GM12892 (cell line): ENCODE results near the gene TMEM120B.

Source experiments
- DNase-seq: peaks from one replicate; pipeline ENCODE4 v3.0.0; 2011; ENCODE audit not compliant: insufficient read length
- FAIRE-seq: peaks from 2 replicates; lab custom pipeline; 2011; peaks lifted over from hg19 to GRCh38; lab: Jason Lieb, UNC
- POLR2A ChIP-seq: IDR thresholded peaks from 2 replicates; pipeline ENCODE4 v1.6.1; 2011; ENCODE audit warnings: low read depth, low read length, control low read depth
- POLR2AphosphoS5 ChIP-seq: IDR thresholded peaks from 2 replicates; pipeline ENCODE4 v1.6.1; 2011; ENCODE audit warnings: low read depth, low read length, control low read depth
- TAF1 ChIP-seq: IDR thresholded peaks from 2 replicates; pipeline ENCODE4 v1.6.1; 2011; ENCODE audit warnings: low read depth, mild to moderate bottlenecking, control low read depth, low read length, borderline replicate concordance

Gene TMEM120B

GRCh38 chr12:121812921-121813896, 100.7 kb downstream of the TMEM120B start:
- FAIRE-seq, result no peak
- TF ChIP-seq POLR2A (no peak), TAF1 (no peak), POLR2AphosphoS5 (no peak)
- no peak for DNase-seq

GRCh38 chr12:121813951-121814350, 101.4 kb downstream of the TMEM120B start:
- FAIRE-seq (no peak), DNase-seq (no peak)
- TF ChIP-seq TAF1, result no peak
- TF ChIP-seq POLR2AphosphoS5, result no peak
- no peak for TF ChIP-seq POLR2A

GRCh38 chr12:121814429-121815119, 102.0 kb downstream of the TMEM120B start:
- TF ChIP-seq POLR2AphosphoS5, result no peak
- no peak for TF ChIP-seq TAF1
- TF ChIP-seq POLR2A, result no peak
- DNase-seq (no peak), FAIRE-seq (no peak)

- no peak for FAIRE-seq
- TF ChIP-seq POLR2A, result no peak
- TF ChIP-seq TAF1, result no peak
- TF ChIP-seq POLR2AphosphoS5, result no peak
These were observed 102.7 kb downstream of the TMEM120B start for GRCh38 chr12:121815263-121815662.

DNA sequence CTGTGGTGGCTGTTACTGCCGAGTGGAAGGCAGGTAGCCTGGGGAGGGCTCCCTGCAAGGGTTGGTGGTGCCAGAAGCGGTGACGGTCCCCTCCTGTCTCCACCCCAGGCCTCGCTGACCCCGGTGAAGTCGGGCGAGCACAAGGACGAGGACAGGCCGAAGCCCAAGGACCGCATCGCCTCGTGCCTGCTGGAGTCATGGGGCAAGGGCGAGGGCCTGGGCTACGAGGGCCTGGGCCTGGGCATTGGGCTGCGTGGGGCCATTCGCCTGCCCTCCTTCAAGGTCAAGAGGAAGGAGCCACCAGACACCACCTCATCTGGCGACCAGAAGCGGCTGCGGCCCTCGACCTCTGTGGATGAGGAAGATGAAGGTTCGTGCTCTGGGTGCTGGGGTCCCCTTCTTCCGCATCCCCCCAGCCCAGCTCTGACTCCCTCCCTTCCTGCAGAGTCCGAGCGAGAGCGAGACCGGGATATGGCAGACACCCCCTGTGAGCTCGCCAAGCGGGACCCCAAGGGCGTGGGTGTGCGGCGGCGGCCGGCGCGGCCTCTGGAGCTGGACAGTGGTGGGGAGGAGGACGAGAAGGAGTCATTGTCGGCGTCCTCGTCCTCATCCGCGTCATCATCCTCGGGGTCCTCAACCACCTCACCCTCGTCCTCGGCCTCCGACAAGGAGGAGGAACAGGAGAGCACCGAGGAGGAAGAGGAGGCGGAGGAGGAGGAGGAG, 104.5 kb downstream of the TMEM120B start:
- TF ChIP-seq POLR2AphosphoS5, result no peak
- no peak for TF ChIP-seq TAF1
- no peak for TF ChIP-seq POLR2A
- FAIRE-seq (no peak), DNase-seq (no peak)

More at GRCh38 chr12:121815263-121815662, 102.7 kb downstream of the TMEM120B start:
- DNase-seq, result no peak

DNA sequence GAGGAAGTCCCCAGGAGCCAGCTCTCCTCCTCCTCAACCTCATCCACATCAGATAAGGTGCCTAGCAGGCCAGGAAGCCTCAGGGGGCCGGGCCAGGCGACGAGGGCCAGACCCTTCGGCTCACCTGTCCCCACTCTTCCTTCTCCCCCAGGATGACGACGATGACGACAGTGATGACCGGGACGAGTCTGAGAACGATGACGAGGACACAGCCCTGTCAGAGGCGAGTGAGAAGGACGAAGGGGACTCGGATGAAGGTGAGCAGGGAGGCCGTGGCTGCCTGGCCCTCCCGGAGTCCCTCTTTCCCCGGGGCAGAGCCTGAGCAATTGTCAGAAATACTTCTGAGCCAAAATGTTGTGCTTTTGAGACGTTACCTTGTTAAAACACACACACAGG, 105.1 kb downstream of the TMEM120B start:
- no peak for FAIRE-seq
- no peak for TF ChIP-seq POLR2AphosphoS5
- no peak for TF ChIP-seq TAF1
- no peak for TF ChIP-seq POLR2A
- DNase-seq, result no peak

GRCh38 chr12:121819212-121819949, 106.8 kb downstream of the TMEM120B start:
- TF ChIP-seq POLR2A (no peak), TAF1 (no peak), POLR2AphosphoS5 (no peak)
- no peak for DNase-seq
- no peak for FAIRE-seq

DNA sequence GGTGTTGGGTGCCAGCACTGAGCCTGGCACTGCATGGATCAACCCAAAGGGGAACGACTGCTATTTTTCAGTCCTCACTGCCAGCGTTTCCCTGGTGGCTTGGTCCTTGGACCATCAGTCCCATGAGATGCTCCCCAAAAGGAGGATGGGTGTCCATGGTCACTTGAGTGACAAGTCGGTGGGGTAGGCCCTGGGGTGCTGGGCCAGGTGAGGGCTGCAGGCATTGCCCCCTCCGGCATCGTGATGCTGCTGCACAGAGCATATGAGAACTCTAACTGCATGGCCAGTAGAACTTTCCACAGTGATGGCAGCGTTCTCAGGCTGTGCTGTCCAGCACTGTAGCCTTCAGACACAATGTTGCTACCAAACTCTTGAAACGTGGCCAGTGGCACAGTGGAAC, 107.5 kb downstream of the TMEM120B start:
- FAIRE-seq (no peak), DNase-seq (no peak)
- TF ChIP-seq POLR2A (no peak), TAF1 (no peak), POLR2AphosphoS5 (no peak)

DNA sequence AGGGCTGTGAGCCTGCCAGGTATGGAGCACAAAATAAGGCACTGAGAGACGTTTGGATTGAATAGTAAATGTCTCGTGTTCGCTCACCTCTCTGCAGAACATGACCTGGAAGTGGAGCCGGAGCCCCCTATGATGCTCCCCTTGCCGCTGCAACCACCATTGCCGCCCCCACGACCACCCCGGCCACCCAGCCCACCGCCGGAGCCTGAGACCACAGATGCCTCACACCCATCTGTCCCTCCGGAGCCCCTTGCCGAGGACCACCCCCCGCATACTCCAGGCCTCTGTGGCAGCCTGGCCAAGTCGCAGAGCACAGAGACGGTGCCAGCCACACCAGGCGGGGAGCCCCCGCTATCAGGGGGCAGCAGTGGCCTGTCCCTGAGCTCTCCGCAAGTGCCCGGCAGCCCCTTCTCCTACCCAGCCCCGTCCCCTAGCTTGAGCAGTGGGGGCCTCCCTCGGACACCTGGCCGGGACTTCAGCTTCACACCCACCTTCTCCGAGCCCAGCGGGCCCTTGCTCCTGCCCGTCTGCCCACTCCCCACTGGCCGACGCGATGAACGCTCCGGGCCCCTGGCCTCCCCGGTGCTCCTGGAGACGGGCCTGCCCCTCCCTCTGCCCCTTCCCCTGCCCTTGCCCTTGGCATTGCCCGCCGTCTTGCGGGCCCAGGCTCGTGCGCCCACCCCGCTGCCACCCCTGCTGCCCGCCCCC, 110.0 kb downstream of the TMEM120B start:
- TF ChIP-seq TAF1 (no peak), POLR2AphosphoS5 (no peak), POLR2A (no peak)
- DNase-seq (no peak), FAIRE-seq (no peak)

DNA sequence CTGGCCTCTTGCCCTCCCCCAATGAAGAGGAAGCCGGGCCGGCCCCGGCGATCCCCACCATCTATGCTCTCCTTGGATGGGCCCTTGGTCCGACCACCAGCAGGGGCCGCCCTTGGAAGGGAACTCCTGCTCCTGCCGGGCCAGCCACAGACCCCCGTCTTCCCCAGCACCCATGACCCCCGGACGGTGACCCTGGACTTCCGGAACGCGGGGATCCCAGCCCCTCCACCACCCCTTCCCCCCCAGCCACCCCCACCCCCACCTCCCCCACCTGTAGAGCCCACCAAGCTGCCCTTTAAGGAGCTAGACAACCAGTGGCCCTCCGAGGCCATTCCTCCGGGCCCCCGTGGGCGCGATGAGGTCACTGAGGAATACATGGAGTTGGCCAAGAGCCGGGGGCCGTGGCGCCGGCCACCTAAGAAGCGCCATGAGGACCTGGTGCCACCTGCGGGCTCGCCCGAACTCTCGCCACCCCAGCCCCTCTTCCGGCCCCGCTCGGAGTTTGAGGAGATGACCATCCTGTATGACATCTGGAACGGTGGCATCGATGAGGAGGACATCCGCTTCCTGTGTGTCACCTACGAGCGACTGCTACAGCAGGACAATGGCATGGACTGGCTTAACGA, 110.7 kb downstream of the TMEM120B start:
- DNase-seq (no peak), FAIRE-seq (no peak)
- TF ChIP-seq POLR2A, result no peak
- no peak for TF ChIP-seq POLR2AphosphoS5
- TF ChIP-seq TAF1, result no peak

DNA sequence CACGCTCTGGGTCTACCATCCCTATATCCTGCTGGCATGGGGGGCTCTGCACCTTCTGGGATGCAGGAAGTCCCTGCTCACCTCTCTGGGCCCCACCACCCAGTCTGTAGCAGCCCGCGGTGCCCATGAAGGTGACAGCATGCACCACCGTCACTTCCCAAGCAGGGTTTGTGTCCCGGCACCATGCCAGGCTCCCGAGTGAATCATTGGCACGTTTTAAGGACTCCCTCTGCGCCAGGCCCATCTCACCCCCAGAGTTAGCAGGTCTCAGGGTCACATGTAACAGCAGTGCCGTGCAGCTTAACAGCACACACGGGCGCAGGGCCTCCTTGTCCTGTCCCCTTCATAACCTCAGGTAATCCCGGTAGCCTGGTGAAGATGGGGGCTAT, 111.2 kb downstream of the TMEM120B start:
- TF ChIP-seq TAF1, result no peak
- TF ChIP-seq POLR2AphosphoS5, result no peak
- no peak for TF ChIP-seq POLR2A
- DNase-seq, result no peak
- FAIRE-seq, result no peak
